ENCODE results near the gene LAG3. TPM values are rescaled to one million over a fixed set of nuclear protein-coding genes. Genes with fewer than 3 reads are reported as not detected.

Gene LAG3
- total RNA-seq, 4 donors from 2014 or later, result 0.60 to 1.4 TPM; not detected in 2

DNA sequence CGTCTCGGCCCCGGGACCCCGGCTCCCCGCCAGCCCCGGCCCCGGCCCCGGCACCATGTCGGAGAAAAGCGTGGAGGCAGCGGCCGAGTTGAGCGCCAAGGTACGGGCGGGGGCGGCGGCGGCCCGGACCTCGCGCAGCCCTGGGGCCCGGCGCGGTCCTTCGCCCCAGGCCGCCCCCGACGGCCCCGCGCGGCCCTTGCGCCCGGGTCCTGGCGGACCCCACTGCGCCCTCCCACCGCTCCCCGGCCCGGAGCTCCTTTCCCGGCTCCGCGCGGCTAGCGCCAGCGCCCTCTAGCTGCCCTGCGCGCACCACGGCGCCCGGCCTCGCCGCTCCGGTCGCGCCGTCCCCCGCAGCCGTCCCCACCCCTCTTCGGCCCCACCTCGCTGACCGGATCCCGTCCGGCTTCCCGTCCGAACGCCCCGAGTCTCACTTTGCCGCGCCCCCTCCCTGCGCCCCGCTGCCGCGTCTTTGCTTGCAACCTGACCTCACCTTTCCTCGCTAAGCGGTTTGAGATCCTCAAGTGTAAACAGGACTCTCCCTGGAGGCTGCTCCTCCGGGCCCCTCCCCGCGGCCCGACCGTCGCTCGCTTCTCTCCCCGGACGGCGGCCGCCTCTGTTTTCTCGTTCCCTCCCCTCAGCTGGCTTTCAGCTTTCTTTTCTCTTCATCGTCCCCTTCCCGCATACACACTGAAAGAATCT, 5.5 kb upstream of the LAG3 start:
- whole genome bisulfite sequencing, result under 1% methylated on average over 26 of the region's 88 CpGs
- H3K27ac ChIP-seq, result peak overlapping the region; percentile 95
- TF ChIP-seq POLR2AphosphoS5 (IDR thresholded peaks at IDR 0.05) (peak in 1 of 3 donors; percentile 33), POLR2A (IDR thresholded peaks at IDR 0.05) (no peak), EP300 (IDR thresholded peaks at IDR 0.05) (no peak)
- TF ChIP-seq, protein P1, sequence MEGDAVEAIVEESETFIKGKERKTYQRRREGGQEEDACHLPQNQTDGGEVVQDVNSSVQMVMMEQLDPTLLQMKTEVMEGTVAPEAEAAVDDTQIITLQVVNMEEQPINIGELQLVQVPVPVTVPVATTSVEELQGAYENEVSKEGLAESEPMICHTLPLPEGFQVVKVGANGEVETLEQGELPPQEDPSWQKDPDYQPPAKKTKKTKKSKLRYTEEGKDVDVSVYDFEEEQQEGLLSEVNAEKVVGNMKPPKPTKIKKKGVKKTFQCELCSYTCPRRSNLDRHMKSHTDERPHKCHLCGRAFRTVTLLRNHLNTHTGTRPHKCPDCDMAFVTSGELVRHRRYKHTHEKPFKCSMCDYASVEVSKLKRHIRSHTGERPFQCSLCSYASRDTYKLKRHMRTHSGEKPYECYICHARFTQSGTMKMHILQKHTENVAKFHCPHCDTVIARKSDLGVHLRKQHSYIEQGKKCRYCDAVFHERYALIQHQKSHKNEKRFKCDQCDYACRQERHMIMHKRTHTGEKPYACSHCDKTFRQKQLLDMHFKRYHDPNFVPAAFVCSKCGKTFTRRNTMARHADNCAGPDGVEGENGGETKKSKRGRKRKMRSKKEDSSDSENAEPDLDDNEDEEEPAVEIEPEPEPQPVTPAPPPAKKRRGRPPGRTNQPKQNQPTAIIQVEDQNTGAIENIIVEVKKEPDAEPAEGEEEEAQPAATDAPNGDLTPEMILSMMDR (IDR thresholded peaks at IDR 0.05), result peak; percentile 45 to 90
- peak overlapping the region; percentile 79 for H3K4me3 ChIP-seq
- H3K4me1 ChIP-seq, result peaks cover 70% of the 10 kb centered on the region
- peak; percentile 88 to 89 for DNase-seq (ENCODE audit: low spot score in 2 of 2)
- H3K9me3 ChIP-seq, result no peaks in the 10 kb centered on the region
- H3K27me3 ChIP-seq, result no peaks in the 10 kb centered on the region
- H3K36me3 ChIP-seq, result peaks cover 19% of the 10 kb centered on the region

DNA sequence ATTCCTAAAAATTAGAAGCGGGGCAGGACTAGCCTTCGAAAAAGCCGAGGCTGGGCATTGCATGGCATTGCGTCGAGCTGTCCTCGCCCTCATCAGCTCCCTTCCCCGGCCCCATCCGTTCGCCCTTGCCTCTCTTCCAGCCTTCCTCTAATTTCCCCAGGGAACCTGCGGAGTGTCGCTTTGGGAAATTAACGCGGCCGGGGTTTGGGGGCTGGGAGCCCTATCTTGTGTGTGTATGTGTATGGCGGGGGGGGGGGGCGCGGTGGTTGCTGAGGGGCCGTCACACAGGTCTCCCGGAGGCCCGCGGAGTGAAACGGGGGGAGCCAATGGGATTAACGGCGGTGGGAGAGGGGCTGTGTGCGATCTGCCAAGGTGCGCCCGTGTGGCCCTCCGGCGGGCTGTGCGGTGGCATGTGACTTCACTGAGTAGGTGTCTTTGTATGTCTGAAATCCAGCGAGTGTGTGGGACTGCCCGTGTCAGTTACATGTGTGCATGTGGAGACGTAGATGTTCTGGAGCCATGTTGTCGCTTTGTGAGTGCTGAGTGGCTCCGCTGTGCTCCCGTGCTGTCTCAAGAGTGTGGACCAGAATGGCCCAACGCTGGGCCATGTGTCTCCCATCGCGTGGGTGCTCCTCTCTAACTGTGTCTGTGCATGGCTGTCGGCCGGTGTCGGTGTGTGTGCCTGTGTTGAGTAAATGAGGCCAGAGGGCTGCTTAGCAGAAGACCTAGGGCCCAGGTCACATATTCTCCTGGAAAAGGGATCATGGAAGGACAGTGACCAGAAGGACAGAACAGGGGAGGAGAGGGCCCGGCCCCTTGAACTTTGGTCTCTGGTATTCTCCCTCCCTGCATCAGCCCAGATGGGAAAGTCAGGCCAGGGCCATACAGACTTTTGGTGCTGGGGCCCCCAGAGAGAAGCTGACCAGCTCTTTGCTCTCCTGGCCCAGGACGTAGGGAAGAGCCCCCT, 4.7 kb upstream of the LAG3 start:
- TF ChIP-seq POLR2AphosphoS5 (IDR thresholded peaks at IDR 0.05) (no peak), EP300 (IDR thresholded peaks at IDR 0.05) (no peak), POLR2A (IDR thresholded peaks at IDR 0.05) (no peak)
- no peaks in the 10 kb centered on the region for H3K9me3 ChIP-seq
- H3K4me1 ChIP-seq, result peaks cover 75% of the 10 kb centered on the region
- WGBS, result 17% methylated on average over 25 of the region's 44 CpGs
- peak overlapping the region; percentile 95 for H3K27ac ChIP-seq
- peak overlapping the region; percentile 79 for H3K4me3 ChIP-seq
- peaks cover 19% of the 10 kb centered on the region for H3K36me3 ChIP-seq
- no peaks in the 10 kb centered on the region for H3K27me3 ChIP-seq
- no peak for DNase-seq (ENCODE audit: low spot score in 2 of 2)

DNA sequence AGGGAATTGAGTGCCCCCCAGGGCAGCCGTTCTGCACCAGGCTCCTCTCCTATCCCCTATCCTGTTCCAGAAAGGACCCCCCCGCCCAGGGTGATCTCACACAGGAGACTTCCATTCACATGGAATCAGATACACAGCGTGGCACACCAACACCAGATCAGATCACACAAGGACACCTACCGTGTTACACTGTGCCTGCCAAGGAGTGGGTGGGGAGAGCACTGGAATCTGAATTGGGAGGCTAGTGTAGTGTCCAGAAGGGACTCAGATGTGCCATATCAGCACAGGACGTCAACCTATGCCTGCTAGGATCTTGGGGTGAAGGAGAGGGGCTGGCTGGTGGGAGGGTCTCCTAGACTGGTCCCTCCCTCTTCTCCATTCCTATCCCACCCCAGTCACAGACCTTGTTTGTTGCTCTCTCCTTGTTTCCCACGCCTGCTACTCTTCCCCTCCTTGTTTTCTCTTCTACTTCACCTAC, 3.8 kb upstream of the LAG3 start:
- Histone ChIP-seq H3K4me3 (peak overlapping the region; percentile 79), H3K27me3 (no peaks in the 10 kb centered on the region), H3K36me3 (peaks cover 19% of the 10 kb centered on the region), H3K27ac (no peak overlapping the region), H3K4me1 (peaks cover 77% of the 10 kb centered on the region), H3K9me3 (no peaks in the 10 kb centered on the region)
- no peak for TF ChIP-seq POLR2A (IDR thresholded peaks at IDR 0.05)
- no peak for TF ChIP-seq EP300 (IDR thresholded peaks at IDR 0.05)
- no peak for TF ChIP-seq POLR2AphosphoS5 (IDR thresholded peaks at IDR 0.05)
- WGBS, result 22% methylated on average over 3 of the region's 6 CpGs
- DNase-seq (ENCODE audit: low spot score in 2 of 2), result no peak

DNA sequence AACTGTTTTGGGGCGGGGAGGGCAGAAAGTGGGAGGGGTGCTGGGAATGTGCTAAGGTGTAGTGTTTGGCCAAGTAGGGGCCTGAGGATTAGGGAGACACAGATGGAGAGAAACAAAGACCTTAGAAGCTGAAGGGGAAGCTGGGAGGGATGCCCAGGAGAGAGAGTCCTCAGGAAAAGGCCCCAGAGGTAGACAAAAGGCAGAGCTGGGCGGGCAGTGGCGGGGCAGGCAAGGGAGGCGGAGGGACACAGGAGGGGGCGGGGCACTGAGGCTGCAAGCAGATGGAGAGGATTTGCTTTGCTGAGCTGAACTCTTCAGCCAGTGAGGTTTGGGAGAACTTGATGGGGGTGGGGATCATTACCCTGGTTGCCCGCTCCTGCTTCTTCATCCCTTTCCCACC, 3.3 kb upstream of the LAG3 start:
- Histone ChIP-seq H3K4me1 (peaks cover 77% of the 10 kb centered on the region), H3K36me3 (peaks cover 19% of the 10 kb centered on the region), H3K4me3 (peak overlapping the region; percentile 79), H3K27me3 (no peaks in the 10 kb centered on the region), H3K27ac (no peak overlapping the region), H3K9me3 (no peaks in the 10 kb centered on the region)
- 49% methylated on average over 6 of the region's 6 CpGs for WGBS
- no peak for DNase-seq (ENCODE audit: low spot score in 2 of 2)
- TF ChIP-seq POLR2AphosphoS5 (IDR thresholded peaks at IDR 0.05) (no peak), EP300 (IDR thresholded peaks at IDR 0.05) (no peak), POLR2A (IDR thresholded peaks at IDR 0.05) (no peak)
- TF ChIP-seq, protein P1 (IDR thresholded peaks at IDR 0.05), result no peak

DNA sequence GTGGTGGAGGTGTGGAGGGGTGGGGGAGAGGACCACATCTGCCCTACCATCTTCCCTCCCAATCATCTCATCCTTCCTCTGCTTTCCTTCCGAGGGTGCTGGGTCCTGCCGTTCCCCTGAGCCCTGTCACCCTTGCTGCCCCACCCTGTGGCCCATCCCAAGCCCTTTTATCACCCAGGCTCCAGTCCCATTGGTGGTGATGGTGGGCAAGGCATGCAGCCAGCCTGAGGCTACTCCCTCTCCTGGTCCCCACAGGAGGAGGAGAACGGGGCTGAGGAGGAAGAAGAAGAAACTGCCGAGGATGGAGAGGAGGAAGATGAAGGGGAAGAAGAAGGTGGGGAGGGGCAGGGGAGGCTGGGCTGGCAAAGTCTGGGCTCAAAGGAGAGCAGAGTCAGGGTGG, 2.7 kb upstream of the LAG3 start:
- no peak overlapping the region for H3K27ac ChIP-seq
- WGBS, result 47% methylated on average over 4 of the region's 4 CpGs
- H3K27me3 ChIP-seq, result no peaks in the 10 kb centered on the region
- no peak for DNase-seq (ENCODE audit: low spot score in 2 of 2)
- TF ChIP-seq POLR2AphosphoS5 (IDR thresholded peaks at IDR 0.05) (no peak), EP300 (IDR thresholded peaks at IDR 0.05) (no peak), POLR2A (IDR thresholded peaks at IDR 0.05) (no peak)
- TF ChIP-seq, protein P1 (IDR thresholded peaks at IDR 0.05), result no peak
- H3K36me3 ChIP-seq, result peaks cover 19% of the 10 kb centered on the region
- H3K9me3 ChIP-seq, result no peaks in the 10 kb centered on the region
- H3K4me1 ChIP-seq, result peaks cover 71% of the 10 kb centered on the region
- H3K4me3 ChIP-seq, result no peak overlapping the region
